Fibroblast of mammary gland (primary cell): Measurements from ENCODE around the gene ZNF419.
A peak's percentile ranks its signal among the peaks of the same experiment; 100 is the strongest.
"Not testable (repeated sequence)": the region's sequence is repeated elsewhere in the genome, so short reads cannot be mapped to it uniquely, and the experiment has no call there.

Experiments
- DNase-seq: peaks from one replicate; pipeline ENCODE4 v3.0.0-alpha.2; 2010; ENCODE audit warnings: low read depth
- H3K4me3 ChIP-seq: 2 replicates; pipeline ENCODE4 v1.5.1; 2011; ENCODE audit warnings: low read depth, mild to moderate bottlenecking, low read length, moderate library complexity; ENCODE audit not compliant: control insufficient read depth
- CTCF ChIP-seq: conservative IDR thresholded peaks from 2 replicates; pipeline ENCODE4 v1.5.1; 2011; ENCODE audit warnings: low read depth, low read length, inconsistent platforms; ENCODE audit not compliant: control insufficient read depth, insufficient read depth

Gene ZNF419

GRCh38 chr19:57465680-57466381 lies 21.7 kb upstream of the ZNF419 start:
- H3K4me3 ChIP-seq = no peak overlapping the region
- DNase-seq = peak; percentile 32
- TF ChIP-seq CTCF = peak; percentile 38

GRCh38 chr19:57466489-57466888 lies 21.1 kb upstream of the ZNF419 start:
- no peak overlapping the region for H3K4me3 ChIP-seq
- TF ChIP-seq CTCF = no peak
- no peak for DNase-seq

GRCh38 chr19:57473646-57474045 lies 13.9 kb upstream of the ZNF419 start:
- no peak for TF ChIP-seq CTCF
- H3K4me3 ChIP-seq = no peak overlapping the region
- DNase-seq = peak; percentile 18

- peak; percentile 92 for DNase-seq
- peak within 1 kb of the TSS; percentile 92 for H3K4me3 ChIP-seq
- TF ChIP-seq CTCF = peak; percentile 52
Observed at GRCh38 chr19:57477191-57478008, 10.2 kb upstream of the ZNF419 start, which contains the start of gene ZNF772. ZNF772 (minus strand) TSS chr19:57477566; CDS start chr19:57477309, 257 bp downstream.

- peak; percentile 31 for DNase-seq
- peak overlapping the region; percentile 31 for H3K4me3 ChIP-seq
Observed at GRCh38 chr19:57488299-57488644, 722 bp downstream of the ZNF419 start.

- not testable (repeated sequence) for DNase-seq, H3K4me3 ChIP-seq
Observed at GRCh38 chr19:57499332-57499679, 11.8 kb downstream of the ZNF419 start.

GRCh38 chr19:57499680-57500395 lies 12.3 kb downstream of the ZNF419 start, which contains the start of gene ZNF773:
ZNF773 (plus strand) TSS chr19:57499938; CDS start chr19:57500081, 143 bp downstream.
- peak; percentile 95 for DNase-seq
- peak within 1 kb of the TSS; percentile 62 for H3K4me3 ChIP-seq

GRCh38 chr19:57500400-57500799 lies 12.8 kb downstream of the ZNF419 start:
- H3K4me3 ChIP-seq = peak overlapping the region; percentile 37
- DNase-seq = peak; percentile 56

GRCh38 chr19:57506163-57506562 lies 18.6 kb downstream of the ZNF419 start:
- no peak for TF ChIP-seq CTCF
- no peak for DNase-seq
- no peak overlapping the region for H3K4me3 ChIP-seq
